Measurements from ENCODE around the gene CDPF1. TPM values are rescaled to one million over a fixed set of nuclear protein-coding genes. Genes with fewer than 3 reads are reported as not detected.

The CDPF1 gene
- total RNA-seq, 1 experiment from 2014 or later: 6.3 TPM

DNA sequence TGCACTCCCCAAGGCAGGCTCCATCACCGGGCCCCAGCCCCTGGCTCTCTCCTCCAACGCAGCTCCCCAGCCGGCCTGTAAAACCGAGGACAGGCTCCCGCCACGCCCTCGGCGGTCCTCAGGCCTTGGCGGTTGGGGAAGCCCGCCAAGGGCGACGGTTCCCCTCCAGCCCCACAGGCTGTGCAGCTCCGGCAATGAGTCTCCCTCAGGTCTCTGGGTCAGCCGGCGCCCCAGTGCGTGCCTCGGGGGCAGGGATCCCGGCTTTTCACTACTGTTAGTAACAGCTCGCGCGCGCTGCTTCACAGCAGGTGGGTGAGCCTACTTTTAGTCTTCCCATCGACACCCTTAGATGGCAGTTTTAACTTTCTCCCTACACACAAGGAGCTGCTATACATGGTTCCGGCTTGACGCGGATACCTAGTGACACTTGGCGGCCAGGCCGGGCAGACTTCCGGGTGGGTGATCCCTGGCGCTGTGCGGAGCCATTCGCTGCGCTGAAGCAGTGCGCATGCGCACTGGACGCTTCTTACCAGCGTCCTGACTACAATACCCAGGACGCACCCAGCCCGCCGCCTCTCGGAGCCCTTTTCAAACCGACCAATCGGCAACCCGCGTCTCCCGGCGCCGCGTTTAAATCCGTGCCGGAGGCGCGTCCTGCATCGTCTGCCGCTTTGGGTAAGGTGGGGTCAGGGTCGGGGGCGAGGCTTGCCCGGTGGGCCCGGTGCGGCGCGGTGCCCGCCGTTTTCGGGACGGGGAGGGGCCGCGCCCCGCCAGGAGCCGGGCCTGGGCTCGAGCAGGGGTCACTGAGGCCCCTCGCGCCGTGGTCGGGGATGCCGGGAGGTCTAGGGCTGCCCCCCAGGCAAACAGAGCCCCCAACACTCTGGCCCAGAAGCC, 46.4 kb upstream of the CDPF1 start, which contains the start of gene GTSE1:
TSS of gene GTSE1 (plus strand) at position 614 of the 894 bp plus-strand sequence. CDS start 531 bp downstream, outside the sequence.
- intact Hi-C loops (cut with micrococcal nuclease): loop anchor here (1.0 kb wide), 2 partner anchors 28 to 174 kb away; partner anchors contain the start of gene TTC38
- POLR2A ChIA-PET: interaction anchor here (0.8 to 2.1 kb wide), 9 partner anchors 9 to 288 kb away, joined by 3 to 7 read pairs (median 5); partner anchors contain the start of genes CDPF1, PPARA, TRMU and TTC38
- peak; percentile 98 for DNase-seq (ENCODE audit: unreplicated experiment)
- TSS peak; percentile 64 for BruUV-seq (replicated peaks)
- CTCF ChIA-PET: interaction anchor here (0.6 to 4.0 kb wide), 7 partner anchors 10 to 302 kb away, joined by 3 to 16 read pairs (median 5); no protein-coding TSS in a partner anchor
- H3K4me3 Mint-ChIP-seq (ENCODE audit: unreplicated experiment): peak within 1 kb of the TSS; percentile 86
- H3K9me3 Mint-ChIP-seq (ENCODE audit: unreplicated experiment): no peaks in the 10 kb centered on the region
- peak within 1 kb of the TSS; percentile 97 for H3K27ac Mint-ChIP-seq (ENCODE audit: low read depth, unreplicated experiment)
- H3K27me3 Mint-ChIP-seq (ENCODE audit: insufficient read depth, unreplicated experiment): no peaks in the 10 kb centered on the region
- TF ChIP-seq, protein P1, sequence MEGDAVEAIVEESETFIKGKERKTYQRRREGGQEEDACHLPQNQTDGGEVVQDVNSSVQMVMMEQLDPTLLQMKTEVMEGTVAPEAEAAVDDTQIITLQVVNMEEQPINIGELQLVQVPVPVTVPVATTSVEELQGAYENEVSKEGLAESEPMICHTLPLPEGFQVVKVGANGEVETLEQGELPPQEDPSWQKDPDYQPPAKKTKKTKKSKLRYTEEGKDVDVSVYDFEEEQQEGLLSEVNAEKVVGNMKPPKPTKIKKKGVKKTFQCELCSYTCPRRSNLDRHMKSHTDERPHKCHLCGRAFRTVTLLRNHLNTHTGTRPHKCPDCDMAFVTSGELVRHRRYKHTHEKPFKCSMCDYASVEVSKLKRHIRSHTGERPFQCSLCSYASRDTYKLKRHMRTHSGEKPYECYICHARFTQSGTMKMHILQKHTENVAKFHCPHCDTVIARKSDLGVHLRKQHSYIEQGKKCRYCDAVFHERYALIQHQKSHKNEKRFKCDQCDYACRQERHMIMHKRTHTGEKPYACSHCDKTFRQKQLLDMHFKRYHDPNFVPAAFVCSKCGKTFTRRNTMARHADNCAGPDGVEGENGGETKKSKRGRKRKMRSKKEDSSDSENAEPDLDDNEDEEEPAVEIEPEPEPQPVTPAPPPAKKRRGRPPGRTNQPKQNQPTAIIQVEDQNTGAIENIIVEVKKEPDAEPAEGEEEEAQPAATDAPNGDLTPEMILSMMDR (IDR thresholded peaks at IDR 0.05; ENCODE audit: unreplicated experiment): no peak
- H3K4me1 Mint-ChIP-seq (ENCODE audit: insufficient read depth, unreplicated experiment): peaks cover 27% of the 10 kb centered on the region
- H3K36me3 Mint-ChIP-seq (ENCODE audit: insufficient read depth, unreplicated experiment): peaks cover 48% of the 10 kb centered on the region

GRCh38 chr22:46295277-46295971, 45.3 kb upstream of the CDPF1 start:
- peaks cover 27% of the 10 kb centered on the region for H3K4me1 Mint-ChIP-seq (ENCODE audit: insufficient read depth, unreplicated experiment)
- no peaks in the 10 kb centered on the region for H3K9me3 Mint-ChIP-seq (ENCODE audit: unreplicated experiment)
- H3K27me3 Mint-ChIP-seq (ENCODE audit: insufficient read depth, unreplicated experiment): no peaks in the 10 kb centered on the region
- peaks cover 44% of the 10 kb centered on the region for H3K36me3 Mint-ChIP-seq (ENCODE audit: insufficient read depth, unreplicated experiment)
- ChIA-PET POLR2A (interaction anchor here (1.2 to 2.1 kb wide), 7 partner anchors 9 to 287 kb away, joined by 3 to 7 read pairs (median 5); partner anchors contain the start of genes CDPF1, PPARA and TRMU), CTCF (interaction anchor here (0.6 to 4.0 kb wide), 7 partner anchors 9 to 290 kb away, joined by 3 to 16 read pairs (median 3); no protein-coding TSS in a partner anchor)
- TF ChIP-seq, protein P1 (IDR thresholded peaks at IDR 0.05; ENCODE audit: unreplicated experiment): no peak
- DNase-seq (ENCODE audit: unreplicated experiment): no peak
- peak overlapping the region; percentile 97 for H3K27ac Mint-ChIP-seq (ENCODE audit: low read depth, unreplicated experiment)
- no TSS peak for BruUV-seq (replicated peaks)
- peak overlapping the region; percentile 86 for H3K4me3 Mint-ChIP-seq (ENCODE audit: unreplicated experiment)
- intact Hi-C loops (cut with micrococcal nuclease): no loop called here

DNA sequence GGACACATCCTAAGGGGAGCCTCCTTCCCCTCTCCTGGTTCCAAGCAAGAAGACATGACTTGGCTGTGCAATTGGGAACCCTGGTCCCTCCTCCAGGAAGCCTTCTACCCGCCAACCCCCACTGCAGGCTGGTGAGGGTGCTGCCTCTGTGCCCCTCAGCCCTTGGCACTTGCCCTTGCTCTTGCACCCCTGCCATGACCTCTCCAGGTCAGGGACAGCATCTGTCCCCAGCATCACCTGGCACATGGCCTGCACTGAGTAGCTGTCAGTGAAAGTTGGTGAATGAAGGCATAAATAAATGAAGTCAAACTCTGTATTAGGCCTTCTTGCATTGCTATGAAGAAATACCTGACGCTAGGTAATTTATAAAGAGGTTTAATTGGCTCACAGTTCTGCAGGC, 44.7 kb upstream of the CDPF1 start:
- peaks cover 27% of the 10 kb centered on the region for H3K4me1 Mint-ChIP-seq (ENCODE audit: insufficient read depth, unreplicated experiment)
- ChIA-PET CTCF (interaction anchor here (1.3 to 1.4 kb wide), 2 partner anchors 20 to 257 kb away, joined by 3 to 5 read pairs; no protein-coding TSS in a partner anchor), POLR2A (interaction anchor here (1.9 kb wide), 1 partner anchor 10 kb away, joined by 6 read pairs; no protein-coding TSS in a partner anchor)
- TF ChIP-seq, protein P1 (IDR thresholded peaks at IDR 0.05; ENCODE audit: unreplicated experiment): no peak
- no peak overlapping the region for H3K27ac Mint-ChIP-seq (ENCODE audit: low read depth, unreplicated experiment)
- intact Hi-C loops (cut with micrococcal nuclease): no loop called here
- peaks cover 45% of the 10 kb centered on the region for H3K36me3 Mint-ChIP-seq (ENCODE audit: insufficient read depth, unreplicated experiment)
- H3K27me3 Mint-ChIP-seq (ENCODE audit: insufficient read depth, unreplicated experiment): no peaks in the 10 kb centered on the region
- no peak for DNase-seq (ENCODE audit: unreplicated experiment)
- BruUV-seq (replicated peaks): no TSS peak
- H3K4me3 Mint-ChIP-seq (ENCODE audit: unreplicated experiment): peak overlapping the region; percentile 16
- no peaks in the 10 kb centered on the region for H3K9me3 Mint-ChIP-seq (ENCODE audit: unreplicated experiment)

All from MCF 10A (cell line).